ENCODE measurements around the gene PLCB4.

The PLCB4 gene

DNA sequence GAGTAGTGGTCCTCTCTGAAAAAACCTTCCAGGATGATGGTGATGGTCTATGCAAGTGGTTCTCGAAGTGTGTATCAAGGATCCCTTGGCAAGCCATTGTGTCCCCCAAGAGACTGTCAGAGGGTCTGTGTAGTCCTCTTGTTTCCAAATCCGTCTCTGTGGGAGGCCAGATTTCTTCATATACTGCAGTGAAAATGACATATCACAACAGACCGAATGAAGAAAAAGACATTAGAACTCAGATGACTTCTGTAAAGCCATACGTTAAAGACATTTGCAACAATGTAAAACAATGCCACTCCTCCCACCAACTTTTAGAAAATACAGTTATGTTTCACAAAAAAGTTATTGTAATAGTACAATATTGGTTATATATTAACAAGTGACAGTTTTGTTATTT, 418.3 kb downstream of the PLCB4 start:
- Histone ChIP-seq H3K4me3 (ENCODE audit: low read depth, low read length) (no peak overlapping the region), H3K9me3 (ENCODE audit: control insufficient read depth, insufficient read depth, low read depth, low read length) (no peaks in the 10 kb centered on the region), H3K36me3 (ENCODE audit: control insufficient read depth in 2 of 2, insufficient read depth in 1 of 2, low read length in 2 of 2) (no peaks in the 10 kb centered on the region), H3K27ac (ENCODE audit: extremely low read depth, low read depth, low read length) (no peak overlapping the region), H3K4me1 (ENCODE audit: control insufficient read depth, insufficient read depth, low read length) (peaks cover 2% of the 10 kb centered on the region; the same call in 1 of the 2 replicates)
- POLR2A ChIA-PET: no interaction called here
- CTCF ChIA-PET: interaction anchor here (1.0 kb wide), 1 partner anchor 79 kb away, joined by 4 read pairs; no protein-coding TSS in a partner anchor
- TF ChIP-seq, protein P1, sequence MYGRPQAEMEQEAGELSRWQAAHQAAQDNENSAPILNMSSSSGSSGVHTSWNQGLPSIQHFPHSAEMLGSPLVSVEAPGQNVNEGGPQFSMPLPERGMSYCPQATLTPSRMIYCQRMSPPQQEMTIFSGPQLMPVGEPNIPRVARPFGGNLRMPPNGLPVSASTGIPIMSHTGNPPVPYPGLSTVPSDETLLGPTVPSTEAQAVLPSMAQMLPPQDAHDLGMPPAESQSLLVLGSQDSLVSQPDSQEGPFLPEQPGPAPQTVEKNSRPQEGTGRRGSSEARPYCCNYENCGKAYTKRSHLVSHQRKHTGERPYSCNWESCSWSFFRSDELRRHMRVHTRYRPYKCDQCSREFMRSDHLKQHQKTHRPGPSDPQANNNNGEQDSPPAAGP (tag by site-specific recombination; IDR thresholded peaks at IDR 0.05): no peak
- TF ChIP-seq REPIN1 (tag by site-specific recombination; IDR thresholded peaks at IDR 0.05; ENCODE audit: low read depth): no peak
- TF ChIP-seq ZNF544 (tag by site-specific recombination; IDR thresholded peaks at IDR 0.05): no peak

DNA sequence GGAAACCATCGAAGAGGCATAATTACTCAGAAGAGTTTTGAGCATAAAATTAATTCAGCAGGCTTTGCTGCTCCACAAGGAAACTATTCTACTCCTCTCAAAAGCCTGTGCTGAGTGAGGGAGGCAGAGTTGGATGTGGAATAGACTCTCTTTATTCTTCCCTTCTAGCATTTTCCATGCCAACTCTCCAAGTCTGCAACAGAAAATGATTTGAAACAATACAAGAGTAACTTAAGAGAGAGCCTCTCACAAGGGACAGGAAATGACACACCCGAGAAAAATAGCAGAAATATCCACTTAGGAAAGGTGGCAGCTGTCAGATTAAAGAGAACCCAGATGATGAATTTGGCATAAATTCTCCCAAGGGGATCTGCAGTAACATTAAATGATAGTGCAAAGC, 419.2 kb downstream of the PLCB4 start:
- H3K27ac ChIP-seq (ENCODE audit: extremely low read depth, low read depth, low read length): no peak overlapping the region
- no peaks in the 10 kb centered on the region for H3K9me3 ChIP-seq (ENCODE audit: control insufficient read depth, insufficient read depth, low read depth, low read length)
- peaks cover 3% of the 10 kb centered on the region; the same call in 1 of the 2 replicates for H3K4me1 ChIP-seq (ENCODE audit: control insufficient read depth, insufficient read depth, low read length)
- no peak overlapping the region for H3K4me3 ChIP-seq (ENCODE audit: low read depth, low read length)
- H3K36me3 ChIP-seq (ENCODE audit: control insufficient read depth in 2 of 2, insufficient read depth in 1 of 2, low read length in 2 of 2): no peaks in the 10 kb centered on the region
- CTCF ChIA-PET: no interaction called here
- POLR2A ChIA-PET: no interaction called here
- no peak for TF ChIP-seq KLF8 (tag by site-specific recombination; IDR thresholded peaks at IDR 0.05)
- TF ChIP-seq FEZF1 (tag by site-specific recombination; IDR thresholded peaks at IDR 0.05): no peak
- no peak for TF ChIP-seq SP7 (tag by site-specific recombination; IDR thresholded peaks at IDR 0.05)
- no peak for TF ChIP-seq ZNF544 (tag by site-specific recombination; IDR thresholded peaks at IDR 0.05)
- TF ChIP-seq KLF1 (tag by site-specific recombination; IDR thresholded peaks at IDR 0.05): no peak
- TF ChIP-seq, protein P2, sequence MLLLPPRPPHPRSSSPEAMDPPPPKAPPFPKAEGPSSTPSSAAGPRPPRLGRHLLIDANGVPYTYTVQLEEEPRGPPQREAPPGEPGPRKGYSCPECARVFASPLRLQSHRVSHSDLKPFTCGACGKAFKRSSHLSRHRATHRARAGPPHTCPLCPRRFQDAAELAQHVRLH (tag by site-specific recombination; IDR thresholded peaks at IDR 0.05): no peak
- no peak for TF ChIP-seq KLF16 (tag by site-specific recombination; IDR thresholded peaks at IDR 0.05)
- TF ChIP-seq GFI1B (tag by site-specific recombination; IDR thresholded peaks at IDR 0.05): no peak
- no peak for TF ChIP-seq GLIS2 (tag by site-specific recombination; IDR thresholded peaks at IDR 0.05)
- no peak for TF ChIP-seq ZBTB48 (tag by site-specific recombination; IDR thresholded peaks at IDR 0.05)
- TF ChIP-seq, protein P3, sequence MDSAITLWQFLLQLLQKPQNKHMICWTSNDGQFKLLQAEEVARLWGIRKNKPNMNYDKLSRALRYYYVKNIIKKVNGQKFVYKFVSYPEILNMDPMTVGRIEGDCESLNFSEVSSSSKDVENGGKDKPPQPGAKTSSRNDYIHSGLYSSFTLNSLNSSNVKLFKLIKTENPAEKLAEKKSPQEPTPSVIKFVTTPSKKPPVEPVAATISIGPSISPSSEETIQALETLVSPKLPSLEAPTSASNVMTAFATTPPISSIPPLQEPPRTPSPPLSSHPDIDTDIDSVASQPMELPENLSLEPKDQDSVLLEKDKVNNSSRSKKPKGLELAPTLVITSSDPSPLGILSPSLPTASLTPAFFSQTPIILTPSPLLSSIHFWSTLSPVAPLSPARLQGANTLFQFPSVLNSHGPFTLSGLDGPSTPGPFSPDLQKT (IDR thresholded peaks at IDR 0.05; ENCODE audit: borderline replicate concordance, low read depth, low read length): no peak
- TF ChIP-seq ZNF843 (tag by site-specific recombination; IDR thresholded peaks at IDR 0.05): no peak
- no peak for TF ChIP-seq ZNF677 (tag by site-specific recombination; IDR thresholded peaks at IDR 0.05)
- TF ChIP-seq ZNF354C (tag by site-specific recombination; IDR thresholded peaks at IDR 0.05; ENCODE audit: borderline replicate concordance, low read depth): no peak

DNA sequence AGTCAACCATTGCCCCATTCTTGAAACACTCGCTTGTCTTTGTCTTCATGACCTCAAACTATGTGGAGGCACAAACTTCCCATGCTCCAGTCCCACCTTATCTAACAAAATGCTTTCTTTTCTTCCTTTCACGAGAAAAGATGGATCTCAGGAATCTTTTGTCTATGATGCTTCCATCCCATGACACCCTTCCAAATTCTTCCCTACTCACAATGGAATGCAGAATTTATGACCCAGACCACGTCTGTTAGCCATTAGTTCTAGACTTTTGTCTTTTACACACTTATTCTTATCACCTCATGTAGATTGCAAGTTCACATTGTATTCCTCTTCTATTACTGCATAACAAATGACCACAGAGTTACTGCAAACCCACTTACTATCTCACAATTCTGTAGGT, 421.3 kb downstream of the PLCB4 start:
- POLR2A ChIA-PET: no interaction called here
- Histone ChIP-seq H3K4me1 (ENCODE audit: control insufficient read depth, insufficient read depth, low read length) (peaks cover 3% of the 10 kb centered on the region; the same call in 1 of the 2 replicates), H3K36me3 (ENCODE audit: control insufficient read depth in 2 of 2, insufficient read depth in 1 of 2, low read length in 2 of 2) (no peaks in the 10 kb centered on the region), H3K27ac (ENCODE audit: extremely low read depth, low read depth, low read length) (no peak overlapping the region), H3K9me3 (ENCODE audit: control insufficient read depth, insufficient read depth, low read depth, low read length) (no peaks in the 10 kb centered on the region), H3K4me3 (ENCODE audit: low read depth, low read length) (no peak overlapping the region)
- TF ChIP-seq BCL11B (tag by site-specific recombination; IDR thresholded peaks at IDR 0.05; ENCODE audit: low read depth) (no peak), ZNF654 (tag by site-specific recombination; IDR thresholded peaks at IDR 0.05; ENCODE audit: low read depth) (no peak)
- TF ChIP-seq, protein P4, sequence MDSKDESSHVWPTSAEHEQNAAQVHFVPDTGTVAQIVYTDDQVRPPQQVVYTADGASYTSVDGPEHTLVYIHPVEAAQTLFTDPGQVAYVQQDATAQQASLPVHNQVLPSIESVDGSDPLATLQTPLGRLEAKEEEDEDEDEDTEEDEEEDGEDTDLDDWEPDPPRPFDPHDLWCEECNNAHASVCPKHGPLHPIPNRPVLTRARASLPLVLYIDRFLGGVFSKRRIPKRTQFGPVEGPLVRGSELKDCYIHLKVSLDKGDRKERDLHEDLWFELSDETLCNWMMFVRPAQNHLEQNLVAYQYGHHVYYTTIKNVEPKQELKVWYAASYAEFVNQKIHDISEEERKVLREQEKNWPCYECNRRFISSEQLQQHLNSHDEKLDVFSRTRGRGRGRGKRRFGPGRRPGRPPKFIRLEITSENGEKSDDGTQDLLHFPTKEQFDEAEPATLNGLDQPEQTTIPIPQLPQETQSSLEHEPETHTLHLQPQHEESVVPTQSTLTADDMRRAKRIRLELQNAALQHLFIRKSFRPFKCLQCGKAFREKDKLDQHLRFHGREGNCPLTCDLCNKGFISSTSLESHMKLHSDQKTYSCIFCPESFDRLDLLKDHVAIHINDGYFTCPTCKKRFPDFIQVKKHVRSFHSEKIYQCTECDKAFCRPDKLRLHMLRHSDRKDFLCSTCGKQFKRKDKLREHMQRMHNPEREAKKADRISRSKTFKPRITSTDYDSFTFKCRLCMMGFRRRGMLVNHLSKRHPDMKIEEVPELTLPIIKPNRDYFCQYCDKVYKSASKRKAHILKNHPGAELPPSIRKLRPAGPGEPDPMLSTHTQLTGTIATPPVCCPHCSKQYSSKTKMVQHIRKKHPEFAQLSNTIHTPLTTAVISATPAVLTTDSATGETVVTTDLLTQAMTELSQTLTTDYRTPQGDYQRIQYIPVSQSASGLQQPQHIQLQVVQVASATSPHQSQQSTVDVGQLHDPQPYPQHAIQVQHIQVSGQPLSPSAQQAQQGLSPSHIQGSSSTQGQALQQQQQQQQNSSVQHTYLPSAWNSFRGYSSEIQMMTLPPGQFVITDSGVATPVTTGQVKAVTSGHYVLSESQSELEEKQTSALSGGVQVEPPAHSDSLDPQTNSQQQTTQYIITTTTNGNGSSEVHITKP (tag by site-specific recombination; IDR thresholded peaks at IDR 0.05): no peak
- TF ChIP-seq, protein P5, sequence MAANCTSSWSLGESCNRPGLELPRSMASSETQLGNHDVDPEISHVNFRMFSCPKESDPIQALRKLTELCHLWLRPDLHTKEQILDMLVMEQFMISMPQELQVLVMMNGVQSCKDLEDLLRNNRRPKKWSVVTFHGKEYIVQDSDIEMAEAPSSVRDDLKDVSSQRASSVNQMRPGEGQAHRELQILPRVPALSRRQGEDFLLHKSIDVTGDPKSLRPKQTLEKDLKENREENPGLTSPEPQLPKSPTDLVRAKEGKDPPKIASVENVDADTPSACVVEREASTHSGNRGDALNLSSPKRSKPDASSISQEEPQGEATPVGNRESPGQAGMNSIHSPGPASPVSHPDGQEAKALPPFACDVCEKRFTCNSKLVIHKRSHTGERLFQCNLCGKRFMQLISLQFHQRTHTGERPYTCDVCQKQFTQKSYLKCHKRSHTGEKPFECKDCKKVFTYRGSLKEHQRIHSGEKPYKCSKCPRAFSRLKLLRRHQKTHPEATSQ (tag by site-specific recombination; IDR thresholded peaks at IDR 0.05): no peak
- CTCF ChIA-PET: no interaction called here

All from HEK293 (cell line).